Measurements from ENCODE around the gene BLNK. TPM values are rescaled to one million over a fixed set of nuclear protein-coding genes. Genes with fewer than 3 reads are reported as not detected.

The BLNK gene
- total RNA-seq, 4 donors from 2014 or later = 0.24 to 0.29 TPM; not detected in 2

- DNase-seq (no peak), ATAC-seq (no peak)
- Histone ChIP-seq H3K4me3 (no peak overlapping the region), H3K27me3 (no peaks in the 10 kb centered on the region), H3K9me3 (no peaks in the 10 kb centered on the region), H3K4me1 (no peaks in the 10 kb centered on the region), H3K36me3 (no peaks in the 10 kb centered on the region), H3K27ac (no peak overlapping the region)
- TF ChIP-seq POLR2A (IDR thresholded peaks at IDR 0.05) (no peak), CTCF (IDR thresholded peaks at IDR 0.05 in 4 of 5, conservative IDR thresholded peaks at IDR 0.05 in 1 of 5) (no peak)
- intact Hi-C loops (cut with DNase I; ENCODE audit: low total_unique reads) (no loop called here), in situ Hi-C loops (cut with MboI; ENCODE audit: low sequenced_read_pairs in 4 of 4) (no loop called here)
These were observed 15.6 kb downstream of the BLNK start for GRCh38 chr10:96255549-96256333.

GRCh38 chr10:96254976-96255375, 16.4 kb downstream of the BLNK start:
- H3K9me3 ChIP-seq = no peaks in the 10 kb centered on the region
- TF ChIP-seq CTCF (IDR thresholded peaks at IDR 0.05 in 4 of 5, conservative IDR thresholded peaks at IDR 0.05 in 1 of 5) (no peak), POLR2A (IDR thresholded peaks at IDR 0.05) (no peak)
- in situ Hi-C loops (cut with MboI; ENCODE audit: low sequenced_read_pairs in 4 of 4) = no loop called here
- intact Hi-C loops (cut with DNase I; ENCODE audit: low total_unique reads) = no loop called here
- H3K27me3 ChIP-seq = no peaks in the 10 kb centered on the region
- H3K4me3 ChIP-seq = no peak overlapping the region
- H3K27ac ChIP-seq = no peak overlapping the region
- no peaks in the 10 kb centered on the region for H3K4me1 ChIP-seq
- DNase-seq (no peak), ATAC-seq (no peak)
- H3K36me3 ChIP-seq = no peaks in the 10 kb centered on the region

- no peak overlapping the region for H3K4me3 ChIP-seq
- no peaks in the 10 kb centered on the region for H3K4me1 ChIP-seq
- no peaks in the 10 kb centered on the region for H3K9me3 ChIP-seq
- intact Hi-C loops (cut with DNase I; ENCODE audit: low total_unique reads) (no loop called here), in situ Hi-C loops (cut with MboI; ENCODE audit: low sequenced_read_pairs in 4 of 4) (no loop called here)
- DNase-seq (no peak), ATAC-seq (no peak)
- no peaks in the 10 kb centered on the region for H3K27me3 ChIP-seq
- TF ChIP-seq POLR2A (IDR thresholded peaks at IDR 0.05) (no peak), CTCF (IDR thresholded peaks at IDR 0.05 in 4 of 5, conservative IDR thresholded peaks at IDR 0.05 in 1 of 5) (no peak)
- H3K36me3 ChIP-seq = no peaks in the 10 kb centered on the region
- no peak overlapping the region for H3K27ac ChIP-seq
These were observed 18.6 kb downstream of the BLNK start for GRCh38 chr10:96252730-96253129.

GRCh38 chr10:96250349-96250748, 21.0 kb downstream of the BLNK start:
- no peak for TF ChIP-seq POLR2A (IDR thresholded peaks at IDR 0.05)
- TF ChIP-seq CTCF (IDR thresholded peaks at IDR 0.05 in 4 of 5, conservative IDR thresholded peaks at IDR 0.05 in 1 of 5) = no peak
- intact Hi-C loops (cut with DNase I; ENCODE audit: low total_unique reads) (no loop called here), in situ Hi-C loops (cut with MboI; ENCODE audit: low sequenced_read_pairs in 4 of 4) (no loop called here)
- no peak overlapping the region for H3K4me3 ChIP-seq
- H3K4me1 ChIP-seq = no peaks in the 10 kb centered on the region
- H3K36me3 ChIP-seq = no peaks in the 10 kb centered on the region
- DNase-seq = no peak
- no peaks in the 10 kb centered on the region for H3K27me3 ChIP-seq
- no peaks in the 10 kb centered on the region for H3K9me3 ChIP-seq
- no peak overlapping the region for H3K27ac ChIP-seq
- ATAC-seq = no peak
